GM06990 (cell line): Measurements from ENCODE around the gene TAOK3.

Source experiments
- DNase-seq: peaks from one replicate; pipeline ENCODE4 v3.0.0-alpha.2; 2011; ENCODE audit not compliant: insufficient read length; ENCODE audit errors: extremely low read depth
- H3K27me3 ChIP-seq: replicated peaks from 2 replicates; pipeline ENCODE4 v1.6.0; 2011; ENCODE audit warnings: low read length; ENCODE audit not compliant: control insufficient read depth, insufficient read depth
- H3K36me3 ChIP-seq: 2 replicates; pipeline ENCODE4 v1.5.1; 2011; ENCODE audit warnings: low read length; ENCODE audit not compliant: control insufficient read depth, insufficient read depth
- H3K4me3 ChIP-seq: replicated peaks from 2 replicates; pipeline ENCODE4 v1.5.1; 2011; ENCODE audit warnings: low read depth, mild to moderate bottlenecking, control low read depth, low read length
- CTCF ChIP-seq: IDR thresholded peaks from 2 replicates; pipeline ENCODE4 v1.5.1; 2011; ENCODE audit warnings: low read length, control low read depth, mild to moderate bottlenecking, inconsistent platforms; ENCODE audit not compliant: insufficient read depth, poor library complexity, severe bottlenecking

TAOK3 gene

GRCh38 chr12:118103201-118103600, 269.5 kb downstream of the TAOK3 start:
- TF ChIP-seq CTCF: no peak
- no peak for DNase-seq
- H3K27me3 ChIP-seq: no peaks in the 10 kb centered on the region
- H3K4me3 ChIP-seq: peak overlapping the region; percentile 70
- no peaks in the 10 kb centered on the region for H3K36me3 ChIP-seq

GRCh38 chr12:118102609-118103008, 270.1 kb downstream of the TAOK3 start:
- no peak for DNase-seq
- no peaks in the 10 kb centered on the region for H3K27me3 ChIP-seq
- H3K36me3 ChIP-seq: no peaks in the 10 kb centered on the region
- TF ChIP-seq CTCF: no peak
- H3K4me3 ChIP-seq: no peak overlapping the region; the same call in 1 of the 2 replicates

- H3K4me3 ChIP-seq: no peak overlapping the region
- no peak for TF ChIP-seq CTCF
- H3K36me3 ChIP-seq: no peaks in the 10 kb centered on the region
- no peak for DNase-seq
- no peaks in the 10 kb centered on the region for H3K27me3 ChIP-seq
Measured at GRCh38 chr12:118102070-118102469, 270.6 kb downstream of the TAOK3 start.

GRCh38 chr12:118101051-118101450, 271.7 kb downstream of the TAOK3 start:
- H3K27me3 ChIP-seq: no peaks in the 10 kb centered on the region

More at GRCh38 chr12:118101051-118101450, 271.7 kb downstream of the TAOK3 start:
- no peak overlapping the region for H3K4me3 ChIP-seq
- H3K36me3 ChIP-seq: no peaks in the 10 kb centered on the region
- TF ChIP-seq CTCF: no peak
- DNase-seq: no peak
